ENCODE results near the gene MDGA2. TPM values are rescaled to one million over a fixed set of nuclear protein-coding genes. Genes with fewer than 3 reads are reported as not detected.

MDGA2 gene
- total RNA-seq = 0.08 TPM in 1 of 2 replicates, not detected in the other

GRCh38 chr14:47675466-47676314, at the start of gene MDGA2:
Gene MDGA2, minus strand, starts transcription at chr14:47675605.

